ENCODE data around the gene CAMLG. TPM values are rescaled to one million over a fixed set of nuclear protein-coding genes. Genes with fewer than 3 reads are reported as not detected.

The CAMLG gene
- total and polyA plus RNA-seq, 9 of the 15 experiments (the other 6 are each of a cell fraction or from before 2014, with no cell fraction given) = 11.3 to 22.0 (median 16.3) TPM

GRCh38 chr5:134758504-134759341, 20.4 kb downstream of the CAMLG start, which contains the start of gene DDX46 (continued):
- peak; percentile 93 for TF ChIP-seq CBFB (CRISPR knock-in tag; IDR thresholded peaks at IDR 0.05)
- peak; percentile 88 for TF ChIP-seq POLR2B (IDR thresholded peaks at IDR 0.05; ENCODE audit: low read depth, partially characterized antibody)
- TF ChIP-seq PTRF (tag; IDR thresholded peaks at IDR 0.05) = no peak
- TF ChIP-seq HNRNPK (IDR thresholded peaks at IDR 0.05; ENCODE audit: low read depth, low read length, poor library complexity, severe bottlenecking) = no peak
- TF ChIP-seq RFX5 (IDR thresholded peaks at IDR 0.05; ENCODE audit: low read depth, low read length) = no peak
- TF ChIP-seq ZEB2 (IDR thresholded peaks at IDR 0.05) = no peak
- TF ChIP-seq GTF2A2 (tag; IDR thresholded peaks at IDR 0.05) = no peak
- peak; percentile 29; the same call in 1 of the 2 replicates for TF ChIP-seq BCOR (IDR thresholded peaks at IDR 0.05)
- TF ChIP-seq PBX2 (CRISPR knock-in tag; IDR thresholded peaks at IDR 0.05; ENCODE audit: low read depth) = no peak
- TF ChIP-seq PBX2 (tag; conservative IDR thresholded peaks at IDR 0.05; ENCODE audit: low read depth) = no peak
- no peak for TF ChIP-seq BRF1 (IDR thresholded peaks at IDR 0.05; ENCODE audit: borderline replicate concordance, extremely low read depth, insufficient read length)
- TF ChIP-seq NCOA2 (IDR thresholded peaks at IDR 0.05; ENCODE audit: partially characterized antibody in 2 of 2) = no peak
- TF ChIP-seq TAF1 (IDR thresholded peaks at IDR 0.05; ENCODE audit: control insufficient read depth, extremely low read depth, insufficient read depth, low read length, severe bottlenecking) = peak; percentile 97
- TF ChIP-seq IFI16 (CRISPR knock-in tag; IDR thresholded peaks at IDR 0.05) = no peak
- no peak for TF ChIP-seq MCM3 (IDR thresholded peaks at IDR 0.05)
- peak; percentile 16; the same call in 1 of the 2 replicates for TF ChIP-seq CBX5 (IDR thresholded peaks at IDR 0.05; ENCODE audit: borderline replicate concordance, low read depth)
- TF ChIP-seq MXD1 (CRISPR knock-in tag; IDR thresholded peaks at IDR 0.05; ENCODE audit: borderline replicate concordance, poor library complexity, severe bottlenecking) = peak; percentile 29
- no peak for TF ChIP-seq SMARCE1 (IDR thresholded peaks at IDR 0.05)
- TF ChIP-seq HMGXB4 (CRISPR knock-in tag; IDR thresholded peaks at IDR 0.05) = peak; percentile 92
- no peak for TF ChIP-seq EGR1 (conservative IDR thresholded peaks at IDR 0.05)
- peak in 1 of 2 experiments; percentile 50; a peak in 1 of 4 replicates for TF ChIP-seq KDM1A (IDR thresholded peaks at IDR 0.05)
- TF ChIP-seq HSF4 (CRISPR knock-in tag; IDR thresholded peaks at IDR 0.05; ENCODE audit: borderline replicate concordance) = no peak
- TF ChIP-seq SMAD3 (CRISPR knock-in tag; conservative IDR thresholded peaks at IDR 0.05) = 0 out of 2 replicates have a peak, but pooled peaks have one; percentile 10
- TF ChIP-seq ZNF76 (CRISPR knock-in tag; IDR thresholded peaks at IDR 0.05; ENCODE audit: borderline replicate concordance) = no peak

Measured in K562 (cell line).